Adrenal gland (tissue), 12 donors: ENCODE results near the gene AP2S1. TPM values are rescaled to one million over a fixed set of nuclear protein-coding genes. Genes with fewer than 3 reads are reported as not detected.

Experiments used
- DNase-seq, 7 donors: peaks; one replicate each; pipeline ENCODE4 v3.0.0-alpha.2; 2019 to 2020
- H3K27ac ChIP-seq, 5 donors: fragments of 200-600 bp; sonication (generic) in 4 of 5; 1 replicate in 3 of 5; 2 replicates in 2 of 5; pipeline versions ENCODE4 v1.5.1 to v1.8.0; 2016 to 2020; ENCODE audit warnings: mild to moderate bottlenecking in 1 of 5
- H3K27me3 ChIP-seq: fragments of 200-600 bp; 2 replicates; pipeline ENCODE4 v1.8.0; 2021
- H3K36me3 ChIP-seq, 2 donors: fragments of 200-600 bp; replicated peaks in 1 of 2; 1 replicate in 1 of 2; 2 replicates in 1 of 2; pipeline versions ENCODE4 v1.5.1 to v1.8.0; 2018 to 2022
- H3K4me1 ChIP-seq, 2 donors: fragments of 200-600 bp; replicated peaks in 1 of 2; 1 replicate in 1 of 2; 2 replicates in 1 of 2; pipeline versions ENCODE4 v1.5.1 to v1.8.0; 2018 to 2021
- H3K4me3 ChIP-seq, 4 donors: fragments of 200-600 bp; sonication (generic) in 3 of 4; one replicate each; pipeline ENCODE4 v1.5.1; 2016 to 2018
- H3K9me3 ChIP-seq, 3 donors: fragments of 200-600 bp; sonication (generic) in 1 of 3; replicated peaks in 1 of 3; 1 replicate in 2 of 3; 2 replicates in 1 of 3; pipeline versions ENCODE4 v1.5.1 to v1.8.0; 2016 to 2021
- POLR2A ChIP-seq, 2 donors: fragments of 450-650 bp; IDR thresholded peaks; one replicate each; pipeline ENCODE4 v1.6.1; 2017; ENCODE audit warnings: antibody characterized with exemption in 2 of 2, mild to moderate bottlenecking in 2 of 2, moderate library complexity in 1 of 2
- WGBS, 4 donors: extraction: QIAGEN DNeasy Blood & Tissue Kit in 2 of 4; methylation state at CpG; one replicate each; pipeline versions ENCODE4 v1.1.5 to v1.1.7; 2013 to 2017; 5-methylcytosine and 5-hydroxymethylcytosine counted together
- intact Hi-C, 2 donors: fragments of 100-400 bp; cut with DNase I; formaldehyde crosslinking; loops; one replicate each; pipeline versions ENCODE4 v1.14.1 to v1.15.0; 2022 to 2023
- polyA plus RNA-seq, 3 donors: library from polyadenylated mRNA; stranded (reverse); fragments of 200-250 nt in 2 of 3; fragments of 350-450 nt in 1 of 3; fragmentation: Illumina TruSeq in 1 of 3; extraction: RNeasy Lipid Tissue Mini Kit (QIAGEN cat#74804) in 1 of 3; gene quantifications; one replicate each; pipeline ENCODE4 v1.2.3, GENCODE V29; 2013 to 2014
- total RNA-seq, 9 donors: library from RNA; depleted of rRNA in 4 of 9; stranded (reverse); fragments of >200 nt in 4 of 9; fragments of 120-200 nt in 1 of 9; fragmentation: NEBNext Ultra II Directional in 1 of 9; extraction: Animal tissue kit (Norgen Biotek cat#: 25700) in 1 of 9; gene quantifications; one replicate each; pipeline versions ENCODE4 v1.1.0 to v1.2.4, GENCODE V29; 2013 to 2023
- TF ChIP-seq, protein P1 (sequence below), 6 experiments: fragments of 450-650 bp in 4 of 6; fragments of 200-600 bp in 2 of 6; sonication (generic) in 1 of 6; IDR thresholded peaks; 1 replicate in 5 of 6; 2 replicates in 1 of 6; pipeline versions ENCODE4 v1.5.1 to v1.8.0; 2016 to 2021; ENCODE audit warnings: antibody characterized with exemption in 6 of 6, mild to moderate bottlenecking in 2 of 6, moderate library complexity in 1 of 6
- donor health status: healthy with polysubstance abuse.
- donor health status: Bipolar disorder and iron deficiency.
- donor health status: DM: yes; HTN: yes; CAD: no.
- donor health status: DM: no; HTN: no; CAD: no.
- donor health status: DM: no; HTN: no; CAD: no.
- donor health status: DM: yes; HTN: yes; CAD: no.

The AP2S1 gene
- total and polyA plus RNA-seq, 12 donors, result 91.1 to 216 (median 166) TPM

DNA sequence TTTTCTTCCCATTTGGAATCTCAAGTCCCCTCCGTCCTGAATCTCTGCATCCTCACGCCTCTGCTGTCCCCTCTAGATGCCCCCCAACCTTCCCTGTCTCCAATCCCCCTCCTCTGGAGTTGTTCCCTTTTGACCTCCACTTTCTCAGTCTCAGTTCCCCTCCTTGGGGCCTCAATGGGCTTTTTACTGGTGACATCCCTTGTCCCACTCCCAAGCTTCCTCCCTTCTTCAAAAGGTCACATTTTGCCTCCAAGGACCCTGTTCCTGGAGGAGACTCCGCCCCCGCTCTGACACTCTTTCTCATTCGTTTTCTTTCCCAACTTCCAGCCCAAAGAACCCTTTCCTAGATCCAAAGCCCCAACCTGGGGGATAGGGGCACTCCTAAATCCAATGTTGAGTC, 1.0 kb downstream of the AP2S1 start:
- intact Hi-C loops, result no loop called here
- Histone ChIP-seq H3K27me3 (no peaks in the 10 kb centered on the region), H3K27ac (peak overlapping the region; percentile 23 to 97 (median 87)), H3K36me3 (peaks cover 0 to 11% of the 10 kb centered on the region in 2 donors), H3K4me3 (peak overlapping the region in 2 of 4 donors; percentile 82 to 99), H3K9me3 (no peaks in the 10 kb centered on the region), H3K4me1 (peaks cover 10 to 12% of the 10 kb centered on the region in 2 donors)
- no peak for TF ChIP-seq POLR2A (IDR thresholded peaks at IDR 0.05)
- TF ChIP-seq, protein P1, sequence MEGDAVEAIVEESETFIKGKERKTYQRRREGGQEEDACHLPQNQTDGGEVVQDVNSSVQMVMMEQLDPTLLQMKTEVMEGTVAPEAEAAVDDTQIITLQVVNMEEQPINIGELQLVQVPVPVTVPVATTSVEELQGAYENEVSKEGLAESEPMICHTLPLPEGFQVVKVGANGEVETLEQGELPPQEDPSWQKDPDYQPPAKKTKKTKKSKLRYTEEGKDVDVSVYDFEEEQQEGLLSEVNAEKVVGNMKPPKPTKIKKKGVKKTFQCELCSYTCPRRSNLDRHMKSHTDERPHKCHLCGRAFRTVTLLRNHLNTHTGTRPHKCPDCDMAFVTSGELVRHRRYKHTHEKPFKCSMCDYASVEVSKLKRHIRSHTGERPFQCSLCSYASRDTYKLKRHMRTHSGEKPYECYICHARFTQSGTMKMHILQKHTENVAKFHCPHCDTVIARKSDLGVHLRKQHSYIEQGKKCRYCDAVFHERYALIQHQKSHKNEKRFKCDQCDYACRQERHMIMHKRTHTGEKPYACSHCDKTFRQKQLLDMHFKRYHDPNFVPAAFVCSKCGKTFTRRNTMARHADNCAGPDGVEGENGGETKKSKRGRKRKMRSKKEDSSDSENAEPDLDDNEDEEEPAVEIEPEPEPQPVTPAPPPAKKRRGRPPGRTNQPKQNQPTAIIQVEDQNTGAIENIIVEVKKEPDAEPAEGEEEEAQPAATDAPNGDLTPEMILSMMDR (IDR thresholded peaks at IDR 0.05), result no peak
- peak in 3 of 7 donors; percentile 20 to 58 (median 31) for DNase-seq
- 14 to 31% (median 20%) methylated on average over 5 of the region's 5 CpGs for WGBS, 4 donors

DNA sequence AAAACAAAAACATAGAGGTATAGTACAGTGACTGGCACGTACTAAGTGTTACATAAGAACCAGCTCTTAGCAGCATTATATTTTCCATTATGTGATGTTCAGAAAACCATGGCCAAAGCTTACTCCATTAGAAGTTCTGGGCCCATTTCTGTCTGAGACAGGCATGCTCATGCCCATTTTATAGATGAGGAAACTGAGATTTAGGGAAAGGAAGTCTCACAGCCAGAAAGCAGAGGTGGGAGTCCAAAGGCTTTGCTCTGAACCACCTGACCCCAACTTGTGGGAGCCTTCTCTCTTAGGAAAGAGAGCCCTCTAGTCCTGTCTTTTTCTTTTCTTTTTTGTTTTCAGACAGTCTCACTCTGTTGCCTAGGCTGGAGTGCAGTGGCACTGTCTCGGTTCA, 2.3 kb downstream of the AP2S1 start:
- Histone ChIP-seq H3K9me3 (no peaks in the 10 kb centered on the region), H3K27me3 (no peaks in the 10 kb centered on the region), H3K36me3 (peaks cover 0 to 23% of the 10 kb centered on the region in 2 donors), H3K4me1 (peaks cover 10 to 12% of the 10 kb centered on the region in 2 donors), H3K27ac (peak overlapping the region in 2 of 5 donors; percentile 91 to 97), H3K4me3 (no peak overlapping the region)
- TF ChIP-seq, protein P1 (IDR thresholded peaks at IDR 0.05), result no peak
- no peak for TF ChIP-seq POLR2A (IDR thresholded peaks at IDR 0.05)
- intact Hi-C loops, result no loop called here
- 76 to 90% (median 82%) methylated on average over 2 of the region's 2 CpGs for WGBS, 4 donors
- DNase-seq, result peak in 1 of 7 donors; percentile 45

DNA sequence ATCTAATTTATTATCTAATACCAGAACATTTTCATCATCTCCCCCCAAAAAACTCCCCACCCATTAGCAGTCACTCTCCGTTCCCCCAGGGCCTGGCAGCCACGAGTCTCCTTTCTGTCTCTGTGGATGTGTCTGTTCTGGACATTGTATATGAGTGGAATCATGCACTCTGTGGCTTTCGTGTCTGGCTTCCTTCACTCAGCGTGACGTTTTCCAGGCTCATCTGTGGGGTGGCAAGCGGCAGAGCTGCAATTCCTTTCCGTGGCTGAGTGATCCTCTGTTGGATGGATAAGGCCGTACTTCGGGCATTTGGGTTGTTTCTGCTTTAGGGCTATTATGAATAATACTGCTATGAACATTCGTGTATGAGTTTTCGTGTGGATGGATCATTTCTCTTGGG, 3.1 kb downstream of the AP2S1 start:
- peaks cover 0 to 31% of the 10 kb centered on the region in 2 donors for H3K36me3 ChIP-seq
- H3K9me3 ChIP-seq, result no peaks in the 10 kb centered on the region
- WGBS, 4 donors, result 86 to 89% (median 87%) methylated on average over 11 of the region's 11 CpGs
- peak in 1 of 7 donors; percentile 49 for DNase-seq
- no peaks in the 10 kb centered on the region for H3K27me3 ChIP-seq
- TF ChIP-seq, protein P1 (IDR thresholded peaks at IDR 0.05), result no peak
- no peak for TF ChIP-seq POLR2A (IDR thresholded peaks at IDR 0.05)
- no peak overlapping the region for H3K4me3 ChIP-seq
- intact Hi-C loops, result no loop called here
- H3K4me1 ChIP-seq, result peaks cover 10 to 12% of the 10 kb centered on the region in 2 donors
- no peak overlapping the region for H3K27ac ChIP-seq

DNA sequence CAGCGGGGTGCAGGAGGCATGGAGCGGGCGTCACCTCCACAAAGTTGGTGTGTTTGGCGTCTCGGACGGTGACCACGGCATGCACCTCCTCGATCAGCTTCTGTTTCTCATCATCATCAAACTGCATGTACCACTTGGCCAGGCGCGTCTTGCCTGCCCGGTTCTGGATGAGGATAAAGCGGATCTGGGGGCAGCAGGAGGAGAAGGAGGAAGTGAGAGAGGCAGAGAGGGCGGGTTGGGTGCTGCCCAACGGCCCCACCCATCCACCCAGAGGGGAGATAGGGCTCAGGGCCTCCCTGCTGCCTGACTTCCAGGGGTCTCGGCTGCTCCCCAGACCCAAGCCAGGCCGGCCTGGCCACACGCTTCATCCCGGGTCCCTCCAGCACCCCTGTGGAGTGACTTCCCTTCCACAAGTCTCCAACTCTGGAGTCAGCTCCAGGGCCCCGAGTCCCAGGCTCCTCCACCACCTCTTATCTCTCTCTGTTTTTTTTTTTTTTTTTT, 4.6 kb downstream of the AP2S1 start:
- Histone ChIP-seq H3K4me3 (no peak overlapping the region), H3K27ac (no peak overlapping the region), H3K4me1 (peaks cover 10 to 25% of the 10 kb centered on the region in 2 donors), H3K36me3 (peaks cover 0 to 38% of the 10 kb centered on the region in 2 donors), H3K9me3 (no peaks in the 10 kb centered on the region), H3K27me3 (no peaks in the 10 kb centered on the region)
- peak in 1 of 7 donors; percentile 23 for DNase-seq
- WGBS, 4 donors, result 82 to 87% (median 84%) methylated on average over 15 to 19 of the region's 19 CpGs
- intact Hi-C loops, result no loop called here
- no peak for TF ChIP-seq POLR2A (IDR thresholded peaks at IDR 0.05)
- TF ChIP-seq, protein P1 (IDR thresholded peaks at IDR 0.05), result no peak
